Psoas muscle (tissue), 8 donors: Measurements from ENCODE around the gene LINC00305. TPM values are rescaled to one million over a fixed set of nuclear protein-coding genes. Genes with fewer than 3 reads are reported as not detected.

Experiments
- ATAC-seq, 4 donors: fragments of 200-7000 bp; cut with Tn5 transposase; one replicate each; pipeline ENCODE4 v1.9.1; 2020; ENCODE audit warnings: moderate library complexity in 3 of 4, mild to moderate bottlenecking in 2 of 4
- DNase-seq, 2 donors: peaks; one replicate each; pipeline ENCODE4 v3.0.0-alpha.2; 2020
- H3K27ac ChIP-seq: fragments of 200-600 bp; one replicate; pipeline ENCODE4 v1.8.0; 2022
- H3K27me3 ChIP-seq, 3 donors: fragments of 200-600 bp in 1 of 3; one replicate each; pipeline versions ENCODE4 v1.6.1 to v1.8.0; 2013 to 2022; ENCODE audit warnings: low read length in 2 of 3, mild to moderate bottlenecking in 2 of 3, moderate library complexity in 1 of 3; ENCODE audit not compliant: insufficient read depth in 3 of 3
- H3K36me3 ChIP-seq, 2 donors: fragments of 200-600 bp in 1 of 2; one replicate each; pipeline versions ENCODE4 v1.6.1 to v1.8.0; 2013 to 2022; ENCODE audit warnings: low read depth in 1 of 2, mild to moderate bottlenecking in 1 of 2, moderate library complexity in 1 of 2; ENCODE audit not compliant: insufficient read depth in 1 of 2
- H3K4me1 ChIP-seq: fragments of 200-600 bp; one replicate; pipeline ENCODE4 v1.8.0; 2022
- H3K4me3 ChIP-seq: fragments of 200-600 bp; one replicate; pipeline ENCODE4 v1.8.0; 2022; ENCODE audit warnings: mild to moderate bottlenecking
- H3K9me3 ChIP-seq: fragments of 200-600 bp; one replicate; pipeline ENCODE4 v1.8.0; 2022
- WGBS, 3 donors: extraction: QIAGEN DNeasy Blood & Tissue Kit; methylation state at CpG; one replicate each; pipeline versions ENCODE4 v1.1.6 to v1.1.7; 2013; 5-methylcytosine and 5-hydroxymethylcytosine counted together
- intact Hi-C, 2 donors: fragments of 100-400 bp; cut with DNase I; formaldehyde crosslinking; loops; one replicate each; pipeline versions ENCODE4 v1.11.0 to v1.14.2; 2022
- polyA plus RNA-seq, 3 donors: library from polyadenylated mRNA; stranded (reverse); fragments of 200-250 nt; gene quantifications; one replicate each; pipeline ENCODE4 v1.2.3, GENCODE V29; 2013
- total RNA-seq, 4 donors: library from RNA; stranded (reverse); fragmentation: NEBNext Ultra II Directional in 2 of 4; extraction: Animal tissue kit (Norgen Biotek cat#: 25700) in 2 of 4; gene quantifications; one replicate each; pipeline versions ENCODE4 v1.2.1 to v1.2.4, GENCODE V29; 2021 to 2023
- TF ChIP-seq, protein P1 (sequence below): fragments of 200-600 bp; IDR thresholded peaks from one replicate; pipeline ENCODE4 v1.8.0; 2022; ENCODE audit warnings: antibody characterized with exemption
- donor health status: healthy with polysubstance abuse.
- donor health status: DM: no; HTN: no; CAD: no; lungs with moderate emphysema.
- donor health status: Bipolar disorder and iron deficiency.
- donor health status: healthy.
- donor health status: DM: yes; HTN: yes; CAD: no.
- donor health status: DM: no; HTN: no; CAD: no.
- donor health status: DM: no; HTN: no; CAD: no.
- donor health status: DM: yes; HTN: yes; CAD: no.

Gene LINC00305
- total and polyA plus RNA-seq, 7 donors, result not detected

DNA sequence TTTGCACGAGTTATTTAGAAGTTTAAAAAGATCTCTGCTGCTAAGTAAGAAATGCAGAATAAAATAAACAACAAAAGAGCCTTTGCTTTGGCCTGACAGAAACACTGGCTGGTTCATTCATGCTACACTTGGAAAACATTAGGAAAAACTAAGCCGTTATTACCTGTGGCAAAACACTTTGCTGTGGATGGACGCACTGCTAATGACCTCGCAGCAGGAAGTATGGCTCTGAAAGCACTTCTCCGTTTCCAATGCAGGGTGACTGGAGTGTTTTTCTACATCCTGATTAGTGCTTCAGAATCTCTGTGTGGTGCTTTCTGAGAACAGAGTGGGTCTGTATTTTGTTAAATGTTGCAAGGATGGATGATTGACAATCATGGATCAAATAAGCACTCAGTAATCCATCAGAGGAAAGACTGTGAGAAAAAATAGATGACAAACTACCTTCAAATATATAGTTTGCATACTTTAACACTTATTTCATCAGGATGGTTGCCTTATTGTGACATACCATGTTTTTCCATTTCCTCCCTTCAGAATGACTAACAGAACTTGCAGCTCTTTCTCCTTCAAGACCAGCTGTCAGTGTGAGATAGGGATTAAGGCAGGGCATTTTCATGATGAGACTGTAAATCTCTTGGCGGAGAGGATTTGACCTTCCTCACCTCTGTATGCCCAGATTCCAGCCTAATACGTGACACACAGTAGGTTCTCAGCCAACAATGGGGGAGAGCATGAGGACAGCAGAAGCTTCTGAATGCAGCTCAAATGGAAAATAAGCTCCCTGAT, 38.0 kb downstream of the LINC00305 start:
- no peak overlapping the region for H3K27ac ChIP-seq
- intact Hi-C loops, result no loop called here
- no peak overlapping the region for H3K4me3 ChIP-seq
- no peaks in the 10 kb centered on the region for H3K27me3 ChIP-seq
- TF ChIP-seq, protein P1, sequence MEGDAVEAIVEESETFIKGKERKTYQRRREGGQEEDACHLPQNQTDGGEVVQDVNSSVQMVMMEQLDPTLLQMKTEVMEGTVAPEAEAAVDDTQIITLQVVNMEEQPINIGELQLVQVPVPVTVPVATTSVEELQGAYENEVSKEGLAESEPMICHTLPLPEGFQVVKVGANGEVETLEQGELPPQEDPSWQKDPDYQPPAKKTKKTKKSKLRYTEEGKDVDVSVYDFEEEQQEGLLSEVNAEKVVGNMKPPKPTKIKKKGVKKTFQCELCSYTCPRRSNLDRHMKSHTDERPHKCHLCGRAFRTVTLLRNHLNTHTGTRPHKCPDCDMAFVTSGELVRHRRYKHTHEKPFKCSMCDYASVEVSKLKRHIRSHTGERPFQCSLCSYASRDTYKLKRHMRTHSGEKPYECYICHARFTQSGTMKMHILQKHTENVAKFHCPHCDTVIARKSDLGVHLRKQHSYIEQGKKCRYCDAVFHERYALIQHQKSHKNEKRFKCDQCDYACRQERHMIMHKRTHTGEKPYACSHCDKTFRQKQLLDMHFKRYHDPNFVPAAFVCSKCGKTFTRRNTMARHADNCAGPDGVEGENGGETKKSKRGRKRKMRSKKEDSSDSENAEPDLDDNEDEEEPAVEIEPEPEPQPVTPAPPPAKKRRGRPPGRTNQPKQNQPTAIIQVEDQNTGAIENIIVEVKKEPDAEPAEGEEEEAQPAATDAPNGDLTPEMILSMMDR, result no peak
- no peaks in the 10 kb centered on the region for H3K36me3 ChIP-seq
- H3K9me3 ChIP-seq, result no peaks in the 10 kb centered on the region
- H3K4me1 ChIP-seq, result no peaks in the 10 kb centered on the region
- ATAC-seq (no peak), DNase-seq (no peak)
- WGBS, 3 donors, result 41 to 50% (median 44%) methylated on average over 7 of the region's 7 CpGs

DNA sequence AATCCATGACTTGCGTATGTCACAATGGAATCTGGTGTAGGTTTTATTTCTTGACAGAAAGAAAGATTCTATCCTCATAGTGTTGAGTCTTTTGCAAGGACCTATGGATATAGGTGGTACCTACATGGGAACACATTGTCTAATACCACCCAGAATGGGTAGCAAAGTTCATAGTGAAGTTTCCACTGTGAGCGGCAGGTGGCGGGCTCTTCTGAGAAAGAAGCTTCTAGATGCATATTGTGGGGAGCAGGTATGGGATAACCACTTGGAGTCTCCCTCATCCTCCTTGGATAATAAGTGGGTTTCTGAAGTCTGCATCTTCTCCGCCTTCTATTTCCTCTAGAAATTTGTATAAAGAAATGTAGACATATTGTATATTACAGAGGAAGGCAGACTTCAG, 44.9 kb downstream of the LINC00305 start:
- no peaks in the 10 kb centered on the region for H3K4me1 ChIP-seq
- no peak overlapping the region for H3K4me3 ChIP-seq
- WGBS, 3 donors, result 92 to 97% (median 94%) methylated on average over 4 of the region's 4 CpGs
- DNase-seq, result no peak
- TF ChIP-seq, protein P1, result no peak
- no peaks in the 10 kb centered on the region for H3K9me3 ChIP-seq
- H3K36me3 ChIP-seq, result no peaks in the 10 kb centered on the region
- no peaks in the 10 kb centered on the region for H3K27me3 ChIP-seq
- no peak overlapping the region for H3K27ac ChIP-seq
- no peak for ATAC-seq
- intact Hi-C loops, result no loop called here

DNA sequence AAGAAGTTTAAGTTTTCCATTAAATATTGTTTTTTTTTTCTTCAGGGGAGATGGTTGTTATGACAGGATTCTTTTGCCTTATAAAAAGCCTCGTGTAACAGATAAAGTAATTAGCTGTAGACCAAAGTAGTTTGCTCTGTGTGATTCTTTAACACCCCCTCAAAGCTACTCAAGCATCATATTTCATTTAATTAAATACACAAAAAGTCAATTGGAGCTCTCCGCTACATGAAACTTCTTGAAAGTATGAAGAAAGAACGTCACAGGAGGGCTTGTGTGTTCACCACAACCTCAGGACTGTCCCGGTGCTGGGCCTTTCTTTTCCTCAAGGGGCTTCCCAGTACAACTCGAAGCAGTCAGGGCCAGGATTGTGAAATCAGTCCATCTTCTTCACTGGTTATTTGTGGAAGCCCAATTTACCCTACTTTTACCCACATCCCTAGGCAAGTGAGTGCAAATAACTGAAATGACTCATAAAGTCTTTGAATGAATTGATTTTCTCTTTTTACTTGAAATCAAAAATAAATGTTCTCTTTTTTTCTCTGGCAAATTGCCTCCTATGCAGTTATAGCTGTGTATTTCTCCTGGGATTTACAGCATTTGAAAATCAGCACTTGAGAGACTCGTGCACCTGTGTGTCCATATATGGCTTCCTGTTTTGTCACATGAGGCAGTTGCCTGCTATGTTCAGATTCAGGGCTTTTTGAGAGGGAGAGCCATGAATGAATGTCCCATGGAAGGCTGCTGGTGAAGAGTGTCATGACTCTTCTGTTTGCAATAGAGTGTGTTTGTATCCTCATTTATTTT, 48.6 kb downstream of the LINC00305 start:
- Histone ChIP-seq H3K27ac (no peak overlapping the region), H3K27me3 (no peaks in the 10 kb centered on the region), H3K4me1 (no peaks in the 10 kb centered on the region), H3K36me3 (no peaks in the 10 kb centered on the region), H3K9me3 (no peaks in the 10 kb centered on the region), H3K4me3 (no peak overlapping the region)
- TF ChIP-seq, protein P1, result no peak
- intact Hi-C loops, result no loop called here
- DNase-seq (no peak), ATAC-seq (no peak)
- 35 to 51% (median 38%) methylated on average over 6 of the region's 6 CpGs for WGBS, 3 donors

DNA sequence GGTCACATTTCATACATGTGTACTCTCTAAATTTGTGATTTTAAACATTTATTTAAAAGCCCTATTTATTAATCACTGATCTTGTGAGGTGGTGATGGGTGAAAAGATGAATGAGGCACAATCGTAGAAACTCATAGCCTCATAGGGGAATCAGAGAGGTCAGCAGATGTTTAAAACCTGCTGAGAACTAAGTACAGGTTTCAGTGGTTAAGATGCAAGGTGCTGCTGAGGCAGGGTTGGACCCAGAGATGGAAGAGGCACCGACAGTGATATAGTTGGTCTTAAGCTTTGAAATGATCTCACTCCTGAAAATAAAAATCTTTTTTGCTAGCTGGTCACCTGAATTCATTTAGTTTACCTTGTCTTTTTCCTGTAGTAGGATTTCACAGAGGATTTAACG, 49.6 kb downstream of the LINC00305 start:
- Histone ChIP-seq H3K27me3 (no peaks in the 10 kb centered on the region), H3K36me3 (no peaks in the 10 kb centered on the region), H3K4me1 (no peaks in the 10 kb centered on the region), H3K4me3 (no peak overlapping the region), H3K27ac (no peak overlapping the region), H3K9me3 (no peaks in the 10 kb centered on the region)
- TF ChIP-seq, protein P1, result no peak
- 72 to 85% (median 79%) methylated on average over 3 of the region's 3 CpGs for WGBS, 3 donors
- no peak for DNase-seq
- intact Hi-C loops, result no loop called here
- ATAC-seq, result no peak
